HG03108 (cell line): ENCODE measurements around the gene MEG3.

Source experiments
- ATAC-seq: cut with Tn5 transposase; IDR thresholded peaks from one replicate; pipeline ENCODE4 v1.9.1; 2021; ENCODE audit warnings: moderate library complexity; ENCODE audit not compliant: unreplicated experiment

MEG3 gene

DNA sequence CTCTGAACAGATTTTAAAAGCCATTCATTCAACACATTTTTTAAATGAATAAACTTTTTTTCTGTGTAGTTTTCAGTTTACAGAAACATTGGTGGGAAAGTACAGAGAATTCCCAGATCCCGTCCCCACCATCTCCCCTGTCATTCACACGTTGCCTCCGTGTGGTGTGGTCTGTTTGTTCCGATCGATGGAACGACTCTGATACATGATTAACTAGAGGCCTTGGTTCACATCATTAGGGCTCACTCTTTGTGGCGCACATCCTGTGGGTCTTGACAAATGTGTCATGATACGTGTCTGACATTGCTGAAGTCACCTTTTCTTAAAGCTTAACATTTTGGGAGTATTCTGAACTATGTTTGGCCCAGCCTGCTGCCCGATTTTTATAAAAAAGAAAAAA, 18.5 kb downstream of the MEG3 start:
- no peak for ATAC-seq

GRCh38 chr14:100844846-100845245, 18.9 kb downstream of the MEG3 start:
- ATAC-seq = no peak

DNA sequence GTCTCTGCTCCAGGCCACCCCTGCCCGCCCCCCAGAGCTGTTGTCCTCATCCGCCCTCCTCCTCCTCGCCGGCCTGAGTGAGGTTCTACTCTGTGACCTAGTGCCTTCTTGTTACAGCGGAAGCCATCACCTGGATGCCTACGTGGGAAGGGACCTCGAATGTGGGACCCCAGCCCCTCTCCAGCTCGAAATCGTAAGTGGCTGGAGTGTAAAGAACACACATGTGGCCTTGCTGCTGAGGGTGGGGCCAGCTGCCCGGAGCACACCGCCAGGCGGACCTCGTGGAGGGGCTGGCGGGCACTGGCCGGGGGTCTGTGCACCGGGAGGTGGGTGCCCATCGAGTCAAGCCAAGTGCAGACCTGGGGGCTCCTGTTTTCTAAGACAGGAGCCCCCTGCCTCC, 19.4 kb downstream of the MEG3 start:
- no peak for ATAC-seq

GRCh38 chr14:100846309-100846859, 20.5 kb downstream of the MEG3 start:
- ATAC-seq = no peak

DNA sequence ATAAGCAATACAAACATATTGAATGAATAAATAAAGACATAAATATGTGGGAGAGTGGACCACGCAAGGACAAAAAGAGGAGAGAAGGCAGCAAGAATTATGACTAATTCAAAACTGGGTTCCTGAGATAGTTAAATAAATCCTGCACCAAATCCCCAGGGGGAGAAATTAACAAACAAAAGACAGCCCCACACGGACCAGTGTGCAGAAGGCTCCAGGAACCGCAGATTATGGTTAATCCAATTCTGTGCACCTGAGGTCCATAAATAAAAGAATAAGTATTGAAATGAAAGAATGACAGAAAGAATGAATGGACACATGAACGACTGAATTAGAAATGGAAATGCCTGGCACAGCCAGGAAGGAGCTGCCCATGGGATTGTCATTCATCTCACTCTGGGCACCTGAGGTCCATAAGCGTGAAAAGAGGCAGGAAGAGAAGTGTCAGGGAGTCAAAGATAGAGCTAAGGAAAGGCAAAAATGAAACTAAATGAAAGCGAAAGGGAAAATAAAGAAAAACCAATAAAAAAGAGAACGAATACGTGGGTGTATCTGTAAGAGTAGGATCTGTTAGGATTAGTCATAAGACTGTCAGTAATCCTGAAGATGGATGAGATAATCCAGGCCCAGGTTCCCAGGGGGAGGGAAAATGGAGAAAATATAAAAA, 23.3 kb downstream of the MEG3 start:
- ATAC-seq = no peak

DNA sequence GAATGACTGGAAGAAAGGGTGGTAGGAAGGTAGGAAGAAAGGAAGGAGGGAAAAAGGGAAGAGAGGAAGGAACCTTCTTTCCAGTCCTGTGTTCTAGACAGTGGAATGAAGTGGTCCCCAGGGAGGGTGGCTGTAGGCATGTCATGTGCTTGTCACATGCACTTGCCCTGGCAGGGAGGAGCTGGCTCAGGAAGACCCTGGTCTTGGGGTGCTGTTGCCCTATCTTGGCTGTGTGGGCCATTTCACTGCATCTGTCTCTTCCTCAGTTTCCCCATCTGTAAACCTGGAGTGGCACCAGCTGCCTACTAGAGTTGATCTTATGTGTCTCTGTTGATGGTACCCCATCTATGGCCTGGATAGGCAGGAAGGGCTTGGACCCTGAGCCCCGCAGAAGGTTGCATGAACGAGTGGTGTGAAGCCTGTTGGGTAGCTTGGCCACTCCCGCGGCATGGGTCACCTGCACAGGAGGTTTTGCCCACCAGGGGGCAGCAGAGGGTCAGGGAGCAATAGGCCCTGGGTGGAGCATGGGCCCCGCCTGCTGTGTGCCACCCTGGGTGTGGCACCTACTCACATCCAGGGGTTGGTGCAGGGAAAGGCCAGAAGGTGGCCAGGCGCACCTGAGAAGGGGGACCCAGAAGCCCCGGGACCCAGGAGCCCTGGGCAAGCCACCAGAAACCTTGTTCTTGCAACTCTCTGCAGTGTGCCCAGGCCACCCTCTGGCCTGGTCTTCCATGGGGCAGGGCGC, 25.1 kb downstream of the MEG3 start:
- ATAC-seq = peak; percentile 52

- no peak for ATAC-seq
These were observed 25.6 kb downstream of the MEG3 start for GRCh38 chr14:100851586-100851916.

DNA sequence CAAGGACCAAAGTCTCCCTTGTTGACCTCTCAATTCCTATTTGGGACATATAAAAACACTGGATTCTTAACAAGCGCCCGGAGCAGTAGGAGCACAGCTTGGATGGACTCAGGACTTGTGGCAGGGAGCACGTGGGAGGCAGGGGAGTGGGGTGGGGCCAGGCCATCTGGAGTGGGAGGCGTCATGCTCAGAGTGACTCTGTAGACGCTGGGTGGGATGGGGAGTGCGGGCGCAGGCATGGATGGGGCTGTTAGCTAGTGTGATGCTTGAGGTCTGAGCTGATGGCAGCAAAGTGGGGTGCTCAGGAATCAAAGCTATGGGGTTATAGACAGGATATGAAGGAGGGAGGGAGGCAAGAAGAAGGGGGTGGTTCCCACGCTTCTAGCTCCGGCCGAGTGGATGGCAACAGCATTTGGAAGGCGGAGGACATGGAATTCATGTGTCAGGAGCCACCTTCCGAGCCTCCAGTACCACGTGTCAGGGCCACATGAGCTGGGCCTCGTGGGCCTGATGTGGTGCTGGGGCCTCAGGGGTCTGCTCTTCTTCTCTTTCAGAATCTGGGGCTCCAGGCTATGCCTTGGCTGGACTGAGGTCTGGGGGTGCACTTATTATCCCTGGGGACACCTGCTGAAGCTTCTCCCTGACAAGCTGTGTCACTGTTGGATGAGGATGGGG, 26.2 kb downstream of the MEG3 start:
- no peak for ATAC-seq

DNA sequence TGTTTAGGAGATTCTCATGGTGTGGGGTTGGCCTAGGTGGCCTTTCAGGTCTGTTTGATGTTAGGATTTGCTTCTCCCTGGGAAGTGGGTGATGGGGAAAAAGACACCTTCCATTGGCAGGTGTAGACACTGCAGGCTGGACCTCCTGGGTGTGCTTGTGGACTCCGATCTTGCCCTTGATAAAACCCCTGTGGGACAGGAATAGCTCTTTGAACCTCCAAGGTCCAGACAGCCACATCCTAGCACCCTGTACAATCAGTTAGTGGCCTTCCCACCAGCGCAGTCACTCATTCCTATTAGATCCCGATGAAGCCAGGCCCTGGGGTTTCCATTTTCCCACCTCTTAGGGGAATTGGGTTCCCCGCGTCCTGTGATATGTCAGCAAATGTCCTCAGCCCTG, 28.5 kb downstream of the MEG3 start:
- no peak for ATAC-seq

GRCh38 chr14:100855256-100855930, 29.5 kb downstream of the MEG3 start:
- no peak for ATAC-seq

DNA sequence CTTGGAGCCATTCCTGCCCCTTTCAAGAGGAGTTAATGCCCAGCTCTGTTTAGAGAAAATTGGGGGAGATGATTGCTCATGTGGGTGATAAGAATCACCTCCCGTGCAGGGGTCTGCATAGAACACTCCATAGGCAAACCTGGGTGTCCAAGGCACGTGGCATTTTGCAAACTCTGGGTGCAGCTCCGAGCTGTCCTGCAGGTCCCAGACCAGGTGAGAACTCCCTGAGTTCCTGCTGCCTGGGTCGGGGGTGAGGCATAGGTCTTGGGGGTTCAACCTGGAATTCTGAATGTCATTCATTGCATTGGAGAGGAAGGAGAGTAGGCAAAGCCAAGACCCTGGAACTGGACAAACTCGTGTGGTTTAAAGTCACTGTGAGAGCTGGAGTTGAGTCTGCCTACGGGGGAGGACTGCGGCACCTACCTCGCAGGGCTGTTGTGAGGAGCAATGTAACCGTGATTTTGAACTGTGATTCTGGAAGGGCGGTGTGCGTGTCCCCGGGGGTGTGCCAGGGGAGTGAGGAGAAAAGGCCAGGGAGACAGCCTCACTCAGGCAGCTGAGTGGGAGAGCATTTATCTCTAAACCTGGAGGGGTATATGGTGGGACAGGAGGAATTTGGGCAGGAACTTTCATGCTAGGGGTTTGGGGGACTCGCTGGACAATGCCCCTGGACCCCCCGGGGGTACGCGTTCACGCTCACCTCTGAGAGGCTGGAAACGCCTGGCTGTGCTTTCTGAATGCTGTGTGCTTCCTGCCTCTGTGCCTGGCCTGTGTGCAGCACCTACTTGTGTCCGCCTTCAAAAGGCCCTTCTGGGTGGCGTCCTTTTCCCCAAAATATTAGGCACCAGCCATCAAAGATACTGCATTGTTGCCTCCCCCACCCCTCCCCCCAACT, 30.4 kb downstream of the MEG3 start:
- ATAC-seq = no peak

- no peak for ATAC-seq
These were observed 31.5 kb downstream of the MEG3 start for GRCh38 chr14:100857233-100857922.

GRCh38 chr14:100857923-100858837, 32.3 kb downstream of the MEG3 start:
- ATAC-seq = no peak

- no peak for ATAC-seq
These were observed 32.9 kb downstream of the MEG3 start for GRCh38 chr14:100858838-100859220.

GRCh38 chr14:100859781-100860180, 33.9 kb downstream of the MEG3 start:
- ATAC-seq = no peak

- ATAC-seq = no peak
These were observed 34.8 kb downstream of the MEG3 start for GRCh38 chr14:100860556-100861187.

DNA sequence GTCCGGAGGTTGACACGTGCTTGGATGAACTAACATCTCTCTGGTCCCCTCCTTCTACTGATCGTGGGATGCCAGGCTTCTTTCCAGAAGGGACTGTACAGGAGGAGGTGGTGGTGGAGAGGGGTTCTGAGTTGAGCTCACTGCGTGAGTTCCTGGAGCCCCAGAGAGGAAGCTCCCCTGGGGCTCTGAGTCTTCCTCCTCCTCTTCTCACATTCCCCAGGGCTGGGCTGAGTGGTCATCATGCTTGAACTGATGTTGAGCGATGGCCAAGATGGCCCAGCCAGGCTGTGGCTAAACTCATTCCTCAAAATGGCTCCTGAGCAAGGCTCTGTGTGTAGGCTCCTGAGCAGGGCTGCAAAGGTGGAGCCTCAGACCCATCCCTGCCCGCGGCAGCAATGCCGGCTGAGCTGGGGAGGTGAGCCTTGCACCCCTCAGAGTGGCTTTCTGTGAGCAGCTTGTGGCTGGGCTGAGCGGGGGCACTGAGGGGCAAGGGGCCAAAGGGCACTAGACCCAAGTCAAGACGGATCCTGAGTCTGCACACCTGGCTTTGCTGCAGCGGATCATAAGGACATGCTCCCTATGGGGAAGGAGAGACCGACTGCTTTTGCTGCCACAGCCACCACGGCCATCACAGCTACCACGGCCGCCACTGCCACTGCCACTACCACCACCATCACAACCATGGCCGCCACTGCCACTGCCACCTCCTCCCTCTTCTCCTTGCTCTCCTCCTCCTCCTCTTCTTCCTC, 35.4 kb downstream of the MEG3 start:
- no peak for ATAC-seq

- ATAC-seq = no peak
These were observed 36.0 kb downstream of the MEG3 start for GRCh38 chr14:100861937-100862247.
